Measurements from ENCODE around the gene ATF3.

DNA sequence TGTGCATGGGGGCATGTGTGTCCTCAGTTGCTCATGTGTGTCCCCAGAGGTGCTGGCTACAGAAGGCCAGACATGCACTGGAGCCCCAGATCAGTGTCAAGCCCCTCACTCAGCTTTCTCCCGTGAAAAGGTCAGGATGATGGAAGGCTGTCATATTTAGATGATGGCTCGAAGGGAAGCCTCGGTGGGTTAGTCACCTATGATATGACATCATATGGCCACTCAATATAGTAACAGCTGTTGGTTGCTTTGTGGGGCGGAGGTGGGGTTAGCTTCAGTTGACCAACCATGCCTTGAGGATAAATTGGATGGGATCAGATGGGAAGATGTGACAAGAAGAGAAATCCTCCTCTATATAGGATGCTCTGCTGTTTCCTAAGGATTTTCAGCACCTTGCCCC lies 43.5 kb upstream of the ATF3 start:
- TF ChIP-seq, protein P1, sequence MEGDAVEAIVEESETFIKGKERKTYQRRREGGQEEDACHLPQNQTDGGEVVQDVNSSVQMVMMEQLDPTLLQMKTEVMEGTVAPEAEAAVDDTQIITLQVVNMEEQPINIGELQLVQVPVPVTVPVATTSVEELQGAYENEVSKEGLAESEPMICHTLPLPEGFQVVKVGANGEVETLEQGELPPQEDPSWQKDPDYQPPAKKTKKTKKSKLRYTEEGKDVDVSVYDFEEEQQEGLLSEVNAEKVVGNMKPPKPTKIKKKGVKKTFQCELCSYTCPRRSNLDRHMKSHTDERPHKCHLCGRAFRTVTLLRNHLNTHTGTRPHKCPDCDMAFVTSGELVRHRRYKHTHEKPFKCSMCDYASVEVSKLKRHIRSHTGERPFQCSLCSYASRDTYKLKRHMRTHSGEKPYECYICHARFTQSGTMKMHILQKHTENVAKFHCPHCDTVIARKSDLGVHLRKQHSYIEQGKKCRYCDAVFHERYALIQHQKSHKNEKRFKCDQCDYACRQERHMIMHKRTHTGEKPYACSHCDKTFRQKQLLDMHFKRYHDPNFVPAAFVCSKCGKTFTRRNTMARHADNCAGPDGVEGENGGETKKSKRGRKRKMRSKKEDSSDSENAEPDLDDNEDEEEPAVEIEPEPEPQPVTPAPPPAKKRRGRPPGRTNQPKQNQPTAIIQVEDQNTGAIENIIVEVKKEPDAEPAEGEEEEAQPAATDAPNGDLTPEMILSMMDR (tag by site-specific recombination; IDR thresholded peaks at IDR 0.05) = no peak
- TF ChIP-seq, protein P2, sequence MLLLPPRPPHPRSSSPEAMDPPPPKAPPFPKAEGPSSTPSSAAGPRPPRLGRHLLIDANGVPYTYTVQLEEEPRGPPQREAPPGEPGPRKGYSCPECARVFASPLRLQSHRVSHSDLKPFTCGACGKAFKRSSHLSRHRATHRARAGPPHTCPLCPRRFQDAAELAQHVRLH (tag by site-specific recombination; IDR thresholded peaks at IDR 0.05) = no peak
- TF ChIP-seq ZNF670 (tag by site-specific recombination; IDR thresholded peaks at IDR 0.05; ENCODE audit: low read depth) (no peak), ZBTB48 (tag by site-specific recombination; IDR thresholded peaks at IDR 0.05) (no peak), ZNF174 (tag by site-specific recombination; IDR thresholded peaks at IDR 0.05) (no peak)
- TF ChIP-seq, protein P3, sequence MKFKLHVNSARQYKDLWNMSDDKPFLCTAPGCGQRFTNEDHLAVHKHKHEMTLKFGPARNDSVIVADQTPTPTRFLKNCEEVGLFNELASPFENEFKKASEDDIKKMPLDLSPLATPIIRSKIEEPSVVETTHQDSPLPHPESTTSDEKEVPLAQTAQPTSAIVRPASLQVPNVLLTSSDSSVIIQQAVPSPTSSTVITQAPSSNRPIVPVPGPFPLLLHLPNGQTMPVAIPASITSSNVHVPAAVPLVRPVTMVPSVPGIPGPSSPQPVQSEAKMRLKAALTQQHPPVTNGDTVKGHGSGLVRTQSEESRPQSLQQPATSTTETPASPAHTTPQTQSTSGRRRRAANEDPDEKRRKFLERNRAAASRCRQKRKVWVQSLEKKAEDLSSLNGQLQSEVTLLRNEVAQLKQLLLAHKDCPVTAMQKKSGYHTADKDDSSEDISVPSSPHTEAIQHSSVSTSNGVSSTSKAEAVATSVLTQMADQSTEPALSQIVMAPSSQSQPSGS (tag by site-specific recombination; IDR thresholded peaks at IDR 0.05; ENCODE audit: low read depth) = peak; percentile 48; the same call in 1 of the 2 replicates
- TF ChIP-seq, protein P4, sequence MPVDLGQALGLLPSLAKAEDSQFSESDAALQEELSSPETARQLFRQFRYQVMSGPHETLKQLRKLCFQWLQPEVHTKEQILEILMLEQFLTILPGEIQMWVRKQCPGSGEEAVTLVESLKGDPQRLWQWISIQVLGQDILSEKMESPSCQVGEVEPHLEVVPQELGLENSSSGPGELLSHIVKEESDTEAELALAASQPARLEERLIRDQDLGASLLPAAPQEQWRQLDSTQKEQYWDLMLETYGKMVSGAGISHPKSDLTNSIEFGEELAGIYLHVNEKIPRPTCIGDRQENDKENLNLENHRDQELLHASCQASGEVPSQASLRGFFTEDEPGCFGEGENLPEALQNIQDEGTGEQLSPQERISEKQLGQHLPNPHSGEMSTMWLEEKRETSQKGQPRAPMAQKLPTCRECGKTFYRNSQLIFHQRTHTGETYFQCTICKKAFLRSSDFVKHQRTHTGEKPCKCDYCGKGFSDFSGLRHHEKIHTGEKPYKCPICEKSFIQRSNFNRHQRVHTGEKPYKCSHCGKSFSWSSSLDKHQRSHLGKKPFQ (tag by site-specific recombination; IDR thresholded peaks at IDR 0.05) = no peak
- TF ChIP-seq, protein P5, sequence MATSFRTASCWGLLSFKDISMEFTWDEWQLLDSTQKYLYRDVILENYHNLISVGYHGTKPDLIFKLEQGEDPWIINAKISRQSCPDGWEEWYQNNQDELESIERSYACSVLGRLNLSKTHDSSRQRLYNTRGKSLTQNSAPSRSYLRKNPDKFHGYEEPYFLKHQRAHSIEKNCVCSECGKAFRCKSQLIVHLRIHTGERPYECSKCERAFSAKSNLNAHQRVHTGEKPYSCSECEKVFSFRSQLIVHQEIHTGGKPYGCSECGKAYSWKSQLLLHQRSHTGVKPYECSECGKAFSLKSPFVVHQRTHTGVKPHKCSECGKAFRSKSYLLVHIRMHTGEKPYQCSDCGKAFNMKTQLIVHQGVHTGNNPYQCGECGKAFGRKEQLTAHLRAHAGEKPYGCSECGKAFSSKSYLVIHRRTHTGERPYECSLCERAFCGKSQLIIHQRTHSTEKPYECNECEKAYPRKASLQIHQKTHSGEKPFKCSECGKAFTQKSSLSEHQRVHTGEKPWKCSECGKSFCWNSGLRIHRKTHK (tag by site-specific recombination; IDR thresholded peaks at IDR 0.05) = no peak

Data from HEK293 (cell line).